Posterior cingulate gyrus (tissue), 11 donors: ENCODE measurements around the gene ZNF8.
A peak's percentile ranks its signal among the peaks of the same experiment; 100 is the strongest.
"Not testable (repeated sequence)": the region's sequence is repeated elsewhere in the genome, so short reads cannot be mapped to it uniquely, and the experiment has no call there.

Source experiments
- DNase-seq, 10 donors: peaks; one replicate each; pipeline versions ENCODE4 v3.0.0 to v3.0.0-alpha.2; 2020 to 2021; ENCODE audit warnings: mixed read lengths in 3 of 10
- intact Hi-C: fragments of 100-400 bp; cut with DNase I; formaldehyde crosslinking; loops from one replicate; pipeline ENCODE4 v1.15.1; 2023

Gene ZNF8

DNA sequence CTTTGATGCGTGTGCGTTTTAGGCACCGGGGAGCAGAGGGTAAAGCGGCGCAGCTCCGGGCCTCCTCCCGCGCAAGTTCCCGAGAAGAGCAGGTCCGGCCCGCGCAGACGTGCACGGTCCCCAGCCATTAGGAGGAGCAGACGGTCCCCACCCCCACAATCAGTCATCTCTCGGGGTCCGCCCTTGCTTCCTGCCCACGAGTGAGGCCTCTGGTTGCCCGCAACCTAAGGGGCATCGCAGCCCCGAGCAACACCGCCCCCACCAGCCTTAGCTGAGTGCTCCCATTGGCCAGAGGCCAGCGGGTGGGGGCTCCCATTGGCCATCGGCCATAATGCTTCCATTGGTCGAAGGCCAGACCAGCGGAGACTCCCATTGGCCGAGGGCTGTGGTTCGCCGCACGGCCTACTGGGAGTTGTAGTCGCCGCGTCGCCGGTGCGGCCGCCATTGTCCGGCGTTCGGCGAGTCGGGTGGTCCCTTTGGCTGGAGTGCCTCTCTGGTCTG is at the start of gene ZNF8:
Gene ZNF8 (plus strand): TSS at position 415 of the 501 bp plus-strand sequence. CDS start 127 bp downstream, outside the sequence.
- intact Hi-C loops: loop anchor here (2.0 to 5.0 kb wide), 3 partner anchors 26 to 96 kb away; partner anchors contain the start of genes ERVK3-1, ZNF274 and ZSCAN22
- peak; percentile 95 to 99 (median 96) for DNase-seq

DNA sequence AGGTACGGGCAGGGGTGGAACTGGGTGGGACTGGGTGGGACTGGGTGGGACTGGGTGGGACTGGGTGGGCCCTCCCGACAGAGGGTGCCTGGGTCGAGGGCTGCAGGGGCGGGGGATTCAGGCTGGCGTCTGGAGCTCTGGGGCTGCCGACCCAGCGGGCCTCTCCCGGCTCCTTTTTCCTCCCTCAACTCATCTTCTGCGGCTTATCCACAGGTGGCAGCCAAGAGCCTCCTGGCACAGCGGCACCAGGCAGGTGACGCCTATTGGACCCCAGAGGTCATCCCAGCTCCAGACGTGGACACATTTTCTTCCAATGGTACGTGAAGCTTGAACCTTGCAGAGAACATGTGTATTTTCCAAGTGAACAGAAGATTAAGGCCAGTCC is 49.5 kb upstream of the ZNF8 start:
- peak in 3 of 10 donors; percentile 10 to 15 (median 15) for DNase-seq

DNA sequence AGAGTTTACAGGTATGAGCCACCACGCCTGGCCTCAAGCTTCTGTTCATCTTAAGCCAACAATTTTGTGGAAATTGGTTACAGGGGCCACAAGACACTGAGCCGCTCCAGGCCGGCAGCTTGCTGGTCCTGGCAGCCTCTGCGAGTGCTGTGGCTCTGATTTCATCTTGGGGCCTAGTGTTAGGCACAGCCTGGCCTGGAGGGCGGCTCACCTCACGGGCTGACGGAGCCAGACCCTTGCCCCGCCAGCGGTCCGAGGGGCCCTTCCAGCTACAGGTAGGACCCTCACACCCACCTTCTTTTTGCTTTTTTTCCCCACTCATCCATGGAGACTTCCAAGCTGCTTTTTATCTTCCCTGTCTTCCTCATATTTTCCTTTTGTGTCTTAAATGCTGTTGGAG is 41.4 kb upstream of the ZNF8 start:
- no peak for DNase-seq
- intact Hi-C loops: no loop called here

More for the DNA sequence above, 49.5 kb upstream of the ZNF8 start:
- intact Hi-C loops: no loop called here

DNA sequence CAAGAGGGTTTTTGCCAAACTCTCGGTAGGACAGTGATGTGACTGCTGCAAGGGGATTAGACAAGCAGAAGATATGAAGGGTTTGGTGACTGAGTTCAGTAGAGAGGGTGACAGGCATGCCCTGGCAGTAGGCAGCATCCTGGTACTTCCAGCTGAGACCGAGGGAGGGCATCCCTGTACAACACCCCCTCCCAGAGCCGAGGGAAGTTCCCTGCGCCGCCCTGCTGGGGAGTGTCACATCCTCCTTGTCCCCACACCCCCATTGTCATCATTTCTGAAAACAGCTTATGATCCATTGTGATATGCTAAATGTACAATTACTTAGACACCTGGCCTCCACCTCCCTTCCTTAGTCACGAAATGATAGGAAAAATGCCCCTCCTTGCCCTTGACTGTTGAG is 35.4 kb upstream of the ZNF8 start:
- DNase-seq: no peak
- intact Hi-C loops: no loop called here

DNA sequence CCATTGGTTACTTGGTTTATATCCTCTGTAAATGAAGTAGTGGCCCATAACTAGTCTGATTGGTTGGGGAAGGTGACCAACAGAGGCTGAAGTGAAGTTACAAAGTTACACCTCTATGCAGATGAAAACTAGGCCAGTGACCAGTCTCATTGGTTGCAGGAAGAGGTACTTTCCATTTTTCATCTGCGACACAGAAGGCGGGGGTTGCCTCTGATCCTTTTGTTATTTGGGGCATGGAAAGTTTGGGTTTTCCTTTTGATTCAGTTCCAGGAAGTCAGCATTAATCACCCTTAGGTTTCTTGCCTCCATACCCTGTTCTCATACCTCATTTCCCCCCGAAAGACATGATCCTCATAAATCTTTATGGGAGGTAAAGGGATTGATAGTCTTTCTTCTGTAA is 29.9 kb upstream of the ZNF8 start:
- intact Hi-C loops: no loop called here
- DNase-seq: no peak

DNA sequence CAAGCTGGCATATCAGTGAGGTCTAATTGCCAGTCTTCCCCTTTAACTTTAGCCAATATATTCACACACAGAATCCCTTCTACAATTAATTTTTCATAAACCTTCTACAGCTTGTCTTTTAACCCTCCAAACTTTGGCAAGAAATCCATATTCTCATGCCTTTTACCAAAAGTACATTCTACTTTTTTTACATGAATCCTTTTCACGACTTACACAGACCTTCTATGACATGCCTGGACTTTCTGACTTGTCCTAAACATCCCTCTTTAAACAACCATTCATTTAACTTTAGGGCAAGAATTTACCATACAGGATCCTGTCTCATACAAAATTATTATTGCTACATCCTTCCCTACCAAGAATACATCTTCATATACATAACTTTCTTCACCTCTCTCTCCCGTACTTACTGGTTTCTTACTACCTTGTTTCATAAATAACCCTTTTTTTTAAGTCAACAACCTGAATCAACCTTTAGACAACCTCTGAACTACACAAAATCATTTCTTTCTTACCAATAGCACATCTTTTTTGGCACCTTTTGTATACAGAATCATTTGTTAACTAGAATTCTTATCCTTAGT is 26.6 kb upstream of the ZNF8 start:
- intact Hi-C loops: no loop called here
- no peak for DNase-seq

DNA sequence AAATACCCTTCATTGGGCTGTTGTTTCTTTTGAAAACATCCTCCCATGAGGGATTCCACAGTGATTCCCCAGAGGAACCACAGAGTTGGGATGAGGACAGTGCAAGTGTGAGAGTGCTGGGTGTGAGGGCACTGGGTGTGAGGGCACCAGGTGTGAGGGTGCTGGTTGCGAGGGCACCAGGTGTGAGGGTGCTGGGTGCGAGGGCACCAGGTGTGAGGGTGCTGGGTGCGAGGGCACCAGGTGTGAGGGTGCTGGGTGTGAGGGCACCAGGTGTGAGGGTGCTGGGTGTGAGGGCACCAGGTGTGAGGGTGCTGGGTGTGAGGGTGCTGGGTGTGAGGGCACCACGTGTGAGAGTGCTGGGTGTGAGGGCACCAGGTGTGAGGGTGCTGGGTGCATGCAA is 20.5 kb upstream of the ZNF8 start:
- intact Hi-C loops: not testable (repeated sequence)
- DNase-seq: peak in 1 of 10 donors; percentile 24

DNA sequence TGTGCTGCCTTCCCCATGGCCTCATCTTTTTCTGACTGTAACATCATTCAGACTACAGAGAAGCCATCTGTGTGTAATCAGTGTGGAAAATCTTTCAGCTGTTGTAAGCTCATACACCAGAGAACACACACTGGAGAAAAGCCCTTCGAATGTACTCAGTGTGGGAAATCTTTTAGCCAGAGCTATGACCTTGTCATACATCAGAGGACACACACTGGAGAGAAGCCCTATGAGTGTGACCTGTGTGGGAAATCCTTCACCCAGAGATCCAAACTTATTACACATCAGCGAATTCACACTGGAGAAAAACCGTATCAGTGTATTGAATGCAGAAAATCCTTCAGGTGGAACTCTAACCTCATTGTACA is 17.2 kb upstream of the ZNF8 start:
- no peak for DNase-seq
- intact Hi-C loops: no loop called here

DNA sequence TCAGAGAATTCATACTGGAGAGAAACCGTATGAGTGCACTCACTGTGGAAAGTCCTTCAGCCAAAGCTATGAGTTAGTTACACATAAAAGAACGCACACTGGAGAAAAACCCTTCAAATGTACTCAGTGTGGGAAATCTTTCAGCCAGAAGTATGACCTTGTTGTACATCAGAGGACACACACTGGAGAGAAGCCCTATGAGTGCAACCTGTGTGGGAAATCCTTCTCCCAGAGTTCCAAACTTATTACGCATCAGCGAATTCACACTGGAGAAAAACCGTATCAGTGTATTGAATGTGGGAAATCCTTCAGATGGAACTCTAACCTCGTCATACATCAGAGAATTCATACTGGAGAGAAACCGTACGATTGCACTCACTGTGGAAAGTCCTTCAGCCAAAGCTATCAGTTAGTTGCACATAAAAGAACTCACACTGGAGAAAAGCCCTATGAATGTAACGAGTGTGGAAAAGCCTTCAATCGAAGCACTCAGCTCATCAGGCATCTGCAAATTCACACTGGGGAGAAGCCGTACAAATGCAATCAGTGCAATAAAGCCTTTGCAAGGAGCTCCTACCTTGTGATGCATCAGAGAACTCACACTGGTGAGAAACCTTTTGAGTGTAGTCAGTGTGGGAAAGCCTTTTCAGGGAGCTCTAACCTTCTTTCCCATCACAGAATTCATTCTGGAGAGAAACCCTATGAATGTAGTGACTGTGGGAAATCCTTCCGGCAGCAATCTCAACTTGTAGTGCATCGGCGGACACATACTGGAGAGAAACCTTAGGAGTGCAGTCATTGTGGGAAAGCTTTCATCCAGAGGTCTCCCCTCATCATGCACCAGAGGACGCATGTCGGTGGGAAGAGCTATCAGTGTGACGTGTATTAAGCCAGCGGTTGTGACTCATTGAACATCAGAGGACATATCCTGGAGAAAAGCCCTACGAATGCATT is 16.5 kb upstream of the ZNF8 start:
- intact Hi-C loops: no loop called here
- DNase-seq: peak in 1 of 10 donors; percentile 15

DNA sequence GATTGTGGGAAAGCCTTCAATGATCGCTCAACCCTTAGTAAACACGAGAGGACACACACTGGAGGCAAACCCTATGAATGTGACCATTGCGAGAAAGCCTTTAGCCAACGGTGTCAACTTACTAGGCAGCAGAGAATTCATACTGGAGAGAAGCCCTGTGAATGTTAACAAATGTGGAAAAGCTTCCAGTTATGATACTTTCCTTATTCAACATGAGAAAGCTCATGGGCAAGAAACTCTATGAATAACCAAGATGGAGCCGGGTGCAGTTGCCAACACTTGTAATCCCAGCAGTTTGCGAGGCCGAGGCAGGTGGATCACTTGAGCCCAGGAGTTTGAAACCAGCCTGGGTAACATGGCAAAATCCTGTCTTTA is 15.8 kb upstream of the ZNF8 start:
- intact Hi-C loops: no loop called here
- no peak for DNase-seq

DNA sequence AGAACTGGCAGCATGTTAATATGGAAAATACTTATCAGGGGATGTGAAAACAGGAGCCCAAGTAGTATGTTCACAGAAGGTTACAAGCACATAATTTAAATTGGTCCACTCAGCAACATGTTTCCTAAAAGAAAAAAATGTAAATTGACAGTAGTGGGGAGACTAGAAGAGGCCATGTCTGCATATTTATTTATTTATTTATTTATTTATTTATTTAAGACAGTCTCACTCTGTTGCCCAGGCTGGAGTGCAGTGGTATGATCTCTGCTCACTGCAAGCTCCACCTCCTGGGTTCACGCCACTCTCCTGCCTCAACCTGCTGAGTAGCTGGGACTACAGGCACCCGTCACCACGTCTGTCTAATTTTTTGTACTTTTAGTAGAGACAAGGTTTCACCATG is 13.7 kb upstream of the ZNF8 start:
- intact Hi-C loops: no loop called here
- no peak for DNase-seq

DNA sequence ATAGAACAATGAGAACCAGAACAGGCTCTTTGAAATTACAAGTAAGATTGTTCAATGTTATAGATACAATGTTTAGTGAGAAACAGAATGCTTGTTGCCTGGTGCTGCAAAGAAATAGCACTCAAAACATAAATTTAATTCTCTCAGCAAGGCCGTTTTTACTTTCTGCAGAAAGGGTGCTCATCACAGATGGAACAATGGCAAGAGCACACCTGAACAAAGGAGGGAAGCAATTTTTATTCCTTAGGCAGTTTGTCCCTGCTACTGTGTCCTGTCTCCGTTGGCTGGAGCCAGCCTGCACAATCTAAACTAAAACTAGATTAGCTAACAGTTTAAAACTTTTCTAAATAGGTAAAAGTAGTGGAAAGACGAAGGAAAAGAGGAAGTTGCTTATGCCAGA is 10.4 kb upstream of the ZNF8 start:
- intact Hi-C loops: no loop called here
- no peak for DNase-seq

DNA sequence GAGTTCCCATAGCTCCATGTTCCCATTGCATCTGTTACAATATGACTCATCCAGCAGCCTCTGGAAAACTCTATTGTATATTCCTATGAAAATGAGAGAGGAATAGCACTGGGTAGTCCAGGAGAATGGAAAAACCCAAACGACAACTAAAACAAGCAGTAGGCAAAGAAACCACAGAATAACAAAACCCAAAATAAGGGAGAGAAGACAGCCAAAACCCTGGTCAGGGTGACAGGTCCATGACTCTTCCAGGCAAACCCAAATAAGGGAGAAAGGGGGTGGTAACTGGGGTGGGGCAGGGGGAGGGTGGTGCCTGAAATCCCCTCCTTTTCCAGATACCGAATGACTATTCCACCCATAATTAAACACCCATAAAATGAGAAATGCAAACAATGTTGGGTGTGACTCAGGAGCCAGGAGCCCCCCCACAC is 4.0 kb upstream of the ZNF8 start:
- peak in 2 of 10 donors; percentile 10 to 16 for DNase-seq
- intact Hi-C loops: loop anchor here (5.0 kb wide), 1 partner anchor 92 kb away; the partner anchor contains the start of gene ZNF274

DNA sequence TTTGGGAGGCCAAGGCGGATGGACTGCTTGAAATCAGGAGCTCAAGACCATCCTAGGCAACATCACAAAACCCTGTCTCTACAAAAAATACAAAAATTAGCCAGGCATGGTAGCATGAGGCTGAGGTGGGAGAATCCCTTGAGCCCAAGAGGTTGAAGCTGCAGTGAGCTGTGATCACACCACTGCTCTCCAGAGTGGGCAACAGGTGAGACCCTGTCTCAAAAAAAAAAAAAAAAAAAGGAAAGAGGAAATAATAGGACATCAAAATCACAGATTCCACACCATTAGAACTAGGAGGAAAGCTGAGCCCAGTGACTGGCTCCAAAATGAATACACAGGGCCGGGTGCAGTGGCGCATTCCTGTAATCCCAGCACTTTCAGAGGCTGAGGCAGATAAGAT is 3.2 kb upstream of the ZNF8 start:
- no peak for DNase-seq
- intact Hi-C loops: loop anchor here (5.0 kb wide), 1 partner anchor 93 kb away; the partner anchor contains the start of gene ZNF274

DNA sequence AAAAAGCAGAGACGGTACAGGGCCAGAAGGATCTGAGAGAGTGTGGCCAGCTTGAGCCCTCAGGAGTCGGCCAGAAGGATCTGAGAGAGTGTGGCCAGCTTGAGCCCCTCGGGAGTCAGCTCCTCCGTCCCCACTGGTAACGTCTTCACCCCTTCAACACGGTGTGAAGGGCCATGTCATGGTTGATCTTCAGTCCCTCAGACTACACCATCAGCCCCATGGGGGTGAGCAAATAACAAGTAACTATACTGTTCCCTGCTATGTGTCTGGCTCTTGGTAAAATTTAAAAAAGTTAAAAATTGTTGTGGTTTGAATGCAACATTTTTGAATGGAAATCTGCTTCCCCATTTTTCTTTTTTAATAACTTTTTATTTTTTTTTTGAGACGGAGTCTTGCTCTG is 1.6 kb upstream of the ZNF8 start:
- peak in 1 of 10 donors; percentile 12 for DNase-seq
- intact Hi-C loops: loop anchor here (5.0 kb wide), 1 partner anchor 95 kb away; the partner anchor contains the start of gene ZNF274

DNA sequence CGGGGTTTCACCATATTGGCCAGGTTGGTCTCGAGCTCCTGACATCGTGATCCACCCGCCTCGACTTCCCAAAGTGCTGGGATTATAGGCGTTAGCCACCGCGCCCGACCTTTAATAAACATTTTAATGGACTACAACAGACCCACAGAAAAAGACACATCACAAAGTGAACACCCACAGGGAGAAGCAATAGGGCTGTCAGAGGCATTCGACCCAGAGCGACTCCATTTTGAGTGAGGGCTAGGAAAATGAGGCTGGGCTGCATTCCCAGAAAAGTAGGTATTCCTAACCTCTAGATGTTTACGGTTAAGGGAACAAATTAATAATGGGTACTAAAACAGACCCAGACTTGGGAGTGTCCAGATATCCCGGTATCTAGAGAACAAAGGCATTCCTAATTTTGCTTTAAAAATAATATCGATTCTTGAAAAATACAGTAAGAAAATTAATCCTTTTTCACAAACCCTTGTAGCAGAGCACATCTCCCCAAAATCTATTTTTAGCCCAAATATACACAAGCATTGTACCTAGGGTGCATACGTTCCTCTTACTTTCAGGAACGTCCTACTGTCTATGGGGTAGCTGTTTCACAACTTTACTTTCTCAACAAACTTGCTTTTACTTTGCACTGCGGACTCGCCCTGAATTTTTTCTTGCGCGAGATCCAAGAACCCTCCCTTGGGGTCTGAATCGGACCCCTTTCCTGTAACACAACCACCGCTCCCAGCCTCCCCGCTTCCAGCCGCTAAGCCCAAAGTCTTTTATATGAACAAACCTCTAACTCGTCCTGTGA is 811 bp upstream of the ZNF8 start:
- intact Hi-C loops: loop anchor here (2.0 to 5.0 kb wide), 3 partner anchors 27 to 96 kb away; partner anchors contain the start of genes ERVK3-1, ZNF274 and ZSCAN22

DNA sequence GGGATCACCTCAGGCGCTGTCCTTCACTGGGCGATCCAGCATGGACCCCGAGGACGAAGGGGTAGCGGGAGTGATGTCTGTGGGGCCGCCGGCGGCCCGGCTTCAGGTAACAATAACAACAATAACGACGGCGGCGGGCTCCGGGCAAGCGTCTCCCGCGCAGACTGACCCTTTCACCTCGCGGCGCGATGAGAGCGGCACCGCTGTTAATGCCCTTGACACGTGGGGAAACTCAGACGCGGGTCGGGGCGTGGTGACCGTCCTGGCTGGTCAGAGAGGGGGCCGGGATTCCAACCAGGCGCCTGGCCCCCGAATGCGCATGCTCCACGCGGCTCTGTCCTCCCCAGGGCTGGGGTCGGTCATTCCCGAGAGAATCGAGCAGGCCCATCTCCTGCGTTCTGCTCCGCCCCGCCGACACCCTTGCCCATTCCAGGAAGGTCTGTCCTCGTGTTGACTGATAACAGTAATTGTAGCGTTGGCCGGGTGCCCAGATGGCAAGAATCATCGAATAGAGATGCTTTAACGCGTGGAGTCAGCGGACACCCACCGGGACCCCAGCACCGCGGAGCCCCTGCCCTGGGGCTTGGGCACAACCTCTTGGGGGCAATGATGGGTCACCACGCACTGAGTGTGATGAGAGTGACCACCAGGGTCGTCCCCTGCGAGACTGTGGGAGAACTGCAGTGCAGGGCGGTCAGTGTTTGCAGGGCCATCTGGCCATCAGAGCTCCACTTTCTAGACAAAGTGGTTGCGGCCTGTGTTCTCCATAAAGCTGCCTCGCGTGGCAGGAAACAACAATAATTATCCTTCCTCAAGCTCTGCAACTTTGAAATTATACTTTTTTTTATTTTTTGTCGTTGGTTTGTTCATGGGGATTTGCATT is 528 bp downstream of the ZNF8 start:
- DNase-seq: peak; percentile 44 to 93 (median 65)
- intact Hi-C loops: loop anchor here (2.0 to 5.0 kb wide), 3 partner anchors 26 to 97 kb away; partner anchors contain the start of genes ERVK3-1, ZNF274 and ZSCAN22

More for the DNA sequence above, 811 bp upstream of the ZNF8 start:
- DNase-seq: no peak

DNA sequence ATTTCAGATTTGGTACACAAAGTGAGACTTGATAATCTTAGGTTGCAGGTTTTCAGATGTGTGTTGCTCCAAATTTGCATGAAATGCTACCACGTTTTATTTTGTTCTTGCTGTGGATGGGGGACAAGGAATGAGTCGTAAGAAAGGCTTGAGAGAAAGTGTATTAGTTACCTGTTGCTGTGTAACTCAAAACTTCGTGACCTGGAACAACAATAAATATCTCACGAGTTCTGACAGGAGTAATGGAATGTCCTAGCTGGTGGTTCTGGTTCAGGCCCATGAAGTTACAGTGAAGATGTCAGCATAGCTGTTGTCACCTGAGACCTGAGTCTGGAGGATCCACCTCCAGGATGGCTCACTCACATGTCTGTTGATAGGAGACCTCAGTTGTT is 1.2 kb downstream of the ZNF8 start:
- intact Hi-C loops: loop anchor here (2.0 to 5.0 kb wide), 3 partner anchors 25 to 98 kb away; partner anchors contain the start of genes ERVK3-1, ZNF274 and ZSCAN22
- DNase-seq: no peak

DNA sequence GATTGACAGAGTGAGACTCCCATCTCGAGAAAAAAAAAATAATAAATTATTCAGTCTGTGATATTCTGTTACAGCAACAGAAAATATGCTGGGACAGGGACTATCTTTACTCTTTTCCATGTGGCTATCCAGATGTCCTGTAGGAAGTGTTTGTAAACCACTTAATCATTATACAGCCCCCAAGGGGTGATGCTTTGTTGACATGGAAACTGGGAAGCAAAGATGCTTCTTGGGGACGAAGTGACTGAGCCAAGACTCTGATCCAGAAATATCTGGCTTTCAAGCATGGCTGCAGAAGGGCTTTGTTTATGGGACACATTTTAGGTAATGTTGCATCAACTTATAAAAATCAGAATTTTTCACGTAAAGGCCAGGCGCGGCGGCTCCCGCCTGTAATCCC is 5.4 kb downstream of the ZNF8 start:
- no peak for DNase-seq
- intact Hi-C loops: no loop called here
